HG03565 (cell line): ENCODE results near the gene ATP6V0A4.

Experiments used
- ATAC-seq: cut with Tn5 transposase; IDR thresholded peaks from one replicate; pipeline ENCODE4 v1.9.1; 2021; ENCODE audit warnings: mild to moderate bottlenecking, moderate library complexity; ENCODE audit not compliant: unreplicated experiment

The ATP6V0A4 gene

DNA sequence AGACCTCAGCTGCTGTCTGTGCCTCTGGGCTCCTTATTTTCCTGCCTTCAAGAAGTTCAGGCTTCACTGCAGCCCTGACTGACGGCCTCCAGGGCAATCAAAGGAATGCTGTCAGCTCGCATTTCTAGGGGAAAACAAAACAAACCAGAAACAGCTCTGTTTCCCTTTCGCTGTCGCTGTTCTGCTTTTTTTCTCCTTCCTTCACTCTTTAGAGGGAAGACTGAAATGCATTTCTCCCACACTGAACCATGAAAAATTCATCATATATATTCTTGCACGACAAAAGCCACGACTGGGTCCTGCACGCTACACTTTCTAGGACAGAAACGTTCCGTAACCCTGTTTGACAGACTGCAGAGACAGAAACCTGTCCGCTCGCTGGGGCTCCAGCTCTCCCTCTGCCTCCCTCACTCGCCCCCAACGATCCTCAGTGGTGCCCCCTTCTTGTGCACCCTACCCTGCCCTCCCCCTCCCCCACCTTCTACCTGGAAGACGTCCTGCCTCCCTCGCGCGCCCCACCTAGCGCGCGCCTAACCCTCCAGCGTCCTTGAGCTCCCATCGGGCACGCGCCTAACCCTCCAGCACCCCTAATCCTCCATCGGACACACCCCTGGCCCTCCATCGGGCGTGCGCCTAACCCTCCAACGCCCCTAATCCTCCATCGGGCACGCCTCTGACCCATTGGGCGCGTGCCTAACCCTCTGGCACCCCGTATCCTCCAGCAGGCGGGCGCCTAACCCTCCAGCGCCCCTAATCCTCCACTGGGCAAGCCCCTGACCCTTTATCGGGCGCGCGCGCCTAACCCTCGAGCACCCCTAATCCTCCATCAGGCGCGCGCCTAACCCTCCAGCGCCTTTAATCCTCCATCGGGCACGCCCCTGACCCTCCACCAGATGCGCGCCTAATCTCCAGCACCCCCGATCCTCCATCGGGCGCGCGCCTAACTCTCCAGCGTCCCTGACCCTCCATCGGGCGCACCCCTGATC, 134.0 kb downstream of the ATP6V0A4 start:
- ATAC-seq = no peak

DNA sequence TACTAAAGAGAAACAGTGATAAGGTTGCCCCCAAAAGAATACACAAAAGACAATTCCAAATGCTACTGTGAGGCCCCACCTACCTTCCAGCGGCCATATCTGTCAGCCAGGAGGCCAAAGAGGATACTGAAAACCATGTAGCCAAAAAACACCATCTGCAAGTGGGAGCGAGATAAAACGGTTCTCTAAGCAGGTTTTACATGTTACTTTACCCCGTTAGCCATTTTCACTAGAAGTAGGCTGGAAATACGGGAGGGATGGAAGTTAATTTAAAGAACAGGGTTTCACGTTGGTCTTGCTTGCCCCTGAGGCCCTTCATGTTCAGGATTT, 135.0 kb downstream of the ATP6V0A4 start:
- ATAC-seq = no peak

GRCh38 chr7:138662076-138662990, 135.7 kb downstream of the ATP6V0A4 start:
- no peak for ATAC-seq

GRCh38 chr7:138661069-138661635, 136.8 kb downstream of the ATP6V0A4 start:
- no peak for ATAC-seq

DNA sequence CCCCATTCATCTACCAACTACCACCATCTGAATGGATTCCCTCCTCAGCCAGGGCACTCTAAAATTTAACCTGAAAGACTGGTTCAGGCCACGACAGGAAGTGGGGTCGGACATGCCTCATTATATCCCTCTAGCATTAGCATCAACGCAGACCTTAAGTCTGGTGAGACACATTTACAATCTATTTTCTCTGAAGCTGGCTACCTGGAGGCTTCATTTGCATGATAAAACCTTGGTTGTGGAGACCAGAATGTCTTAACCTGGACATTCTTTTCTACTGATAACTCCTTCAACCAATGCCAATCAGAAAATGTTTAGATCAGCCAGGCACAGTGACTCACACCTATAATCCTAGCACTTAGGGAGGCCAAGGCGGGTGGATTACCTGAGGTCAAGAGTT, 139.1 kb downstream of the ATP6V0A4 start:
- ATAC-seq = no peak

GRCh38 chr7:138657854-138658386, 140.1 kb downstream of the ATP6V0A4 start:
- no peak for ATAC-seq

DNA sequence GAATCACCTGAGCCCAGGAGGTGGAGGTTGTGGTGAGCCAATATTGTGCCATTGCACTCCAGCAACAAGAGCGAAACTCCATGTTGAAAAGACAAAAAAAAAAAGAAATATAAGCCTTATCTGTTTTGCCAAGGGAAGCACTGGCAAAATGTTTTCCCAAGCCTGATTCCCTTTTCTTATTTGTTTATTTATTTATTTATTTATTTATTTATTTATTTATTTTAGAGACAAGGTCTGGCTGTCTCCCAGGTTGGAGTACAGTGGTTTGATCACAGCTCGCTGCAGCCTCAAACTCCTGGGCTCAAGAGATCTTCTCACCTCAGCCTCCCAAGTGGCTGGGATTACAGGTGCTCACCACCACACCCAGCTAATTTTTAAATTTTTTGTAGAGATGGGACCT, 141.0 kb downstream of the ATP6V0A4 start:
- ATAC-seq = no peak
